Measurements from ENCODE around the gene PSMG3. TPM values are rescaled to one million over a fixed set of nuclear protein-coding genes. Genes with fewer than 3 reads are reported as not detected.

The PSMG3 gene
- total and polyA plus RNA-seq, 2 donors (not counting 3 experiments of a cell fraction or from before 2014, with no cell fraction given) = 25.5 to 49.7 TPM

DNA sequence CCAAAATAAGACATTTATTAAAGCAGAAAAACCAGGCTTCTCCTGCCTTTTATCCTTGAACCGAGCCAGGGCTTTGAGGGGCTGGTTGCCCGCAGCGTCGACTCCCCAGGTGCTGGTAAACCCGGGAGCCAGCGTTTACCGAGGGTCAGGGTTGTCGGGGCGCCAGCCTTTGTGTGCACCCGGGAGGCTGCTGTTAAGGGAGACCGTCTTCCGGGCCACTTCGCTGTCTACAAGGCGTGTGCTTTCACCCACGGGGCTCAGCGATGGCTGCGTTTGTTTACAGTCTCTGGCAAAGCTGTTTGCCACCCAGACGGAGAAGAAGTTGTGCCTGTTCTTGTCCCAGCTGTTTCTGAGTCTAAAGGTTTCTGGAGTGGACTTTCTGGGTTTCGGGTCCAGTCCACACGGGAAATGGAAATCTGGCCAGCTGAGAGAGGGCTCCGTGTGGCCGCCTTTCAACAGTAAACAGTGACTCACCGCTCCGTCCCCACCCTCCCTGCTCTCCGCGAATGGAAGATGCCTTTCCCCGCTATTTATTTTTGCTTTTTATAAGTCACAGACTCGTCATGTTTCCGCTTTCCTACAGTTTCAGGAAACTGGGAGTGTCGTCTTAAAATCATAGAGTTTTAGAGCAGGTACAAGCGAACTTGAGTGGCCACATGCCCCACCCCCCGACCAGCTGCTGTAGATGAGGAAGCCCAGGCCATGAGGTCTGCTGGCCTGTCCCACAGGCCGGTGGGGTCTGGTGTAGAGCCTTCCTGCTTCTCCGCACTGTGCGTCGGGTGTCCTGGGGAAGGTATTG lies 37.2 kb downstream of the PSMG3 start:
- intact Hi-C loops (cut with micrococcal nuclease) = loop anchor here (1.0 to 2.0 kb wide), 3 partner anchors 28 to 74 kb away; partner anchors contain the start of genes INTS1, MICALL2 and PSMG3
- Histone ChIP-seq H3K4me3 (replicated peaks in 1 of 3; ENCODE audit: insufficient read depth in 1 of 3, low read depth in 1 of 3, low read length in 3 of 3) (peak overlapping the region; percentile 5 to 70 (median 54)), H3K4me2 (ENCODE audit: insufficient read depth, low read length) (peak overlapping the region; percentile 65), H3K4me1 (ENCODE audit: control insufficient read depth, extremely low read depth, insufficient read depth, low read length) (peaks cover 48% of the 10 kb centered on the region), H3K36me3 (ENCODE audit: control insufficient read depth in 2 of 2, extremely low read depth in 1 of 2, insufficient read depth in 2 of 2, low read length in 2 of 2) (no peaks in the 10 kb centered on the region), H2AFZ (ENCODE audit: low read depth, low read length) (no peak overlapping the region), H3K27ac (ENCODE audit: insufficient read depth, low read depth, low read length) (peak overlapping the region; percentile 97), H4K20me1 (replicated peaks; ENCODE audit: control insufficient read depth, extremely low read depth, insufficient read depth, low read length) (no peaks in the 10 kb centered on the region), H3K27me3 (ENCODE audit: control insufficient read depth in 2 of 2, insufficient read depth in 2 of 2, low read length in 2 of 2) (peaks cover 0 to 1% of the 10 kb centered on the region in 2 experiments), H3K9ac (replicated peaks; ENCODE audit: extremely low read depth, insufficient read depth, low read length) (peak overlapping the region; percentile 89), H3K9me1 (replicated peaks; ENCODE audit: control insufficient read depth, extremely low read depth, insufficient read depth, low read length) (no peaks in the 10 kb centered on the region), H3K9me3 (replicated peaks; ENCODE audit: control insufficient read depth, insufficient read depth, low read length) (no peaks in the 10 kb centered on the region), H3K79me2 (ENCODE audit: control insufficient read depth, insufficient read depth, low read length) (peaks cover 36% of the 10 kb centered on the region)
- TSS peak; percentile 79 for BruUV-seq (replicated peaks)
- DNase-seq (ENCODE audit: low read depth, low spot score) = peak; percentile 97
- dilution Hi-C loops (cut with MboI; ENCODE audit: extremely low pct_ligation_motif_present, low sequenced_read_pairs) = no loop called here
- peak; percentile 99 for FAIRE-seq
- POLR2A ChIA-PET = no interaction called here
- CTCF ChIA-PET = interaction anchor here (1.0 to 1.1 kb wide), 2 partner anchors 18 to 26 kb away, joined by 3 read pairs; no protein-coding TSS in a partner anchor
- TF ChIP-seq, protein P1, sequence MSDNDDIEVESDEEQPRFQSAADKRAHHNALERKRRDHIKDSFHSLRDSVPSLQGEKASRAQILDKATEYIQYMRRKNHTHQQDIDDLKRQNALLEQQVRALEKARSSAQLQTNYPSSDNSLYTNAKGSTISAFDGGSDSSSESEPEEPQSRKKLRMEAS (IDR thresholded peaks at IDR 0.05; ENCODE audit: insufficient read depth, insufficient read length) = peak; percentile 2
- TF ChIP-seq FOS (IDR thresholded peaks at IDR 0.05; ENCODE audit: borderline replicate concordance, insufficient read depth, low read length) (peak; percentile 98), EZH2 (IDR thresholded peaks at IDR 0.05; ENCODE audit: borderline replicate concordance, low read depth, low read length, severe bottlenecking) (no peak), JUN (IDR thresholded peaks at IDR 0.05; ENCODE audit: borderline replicate concordance, insufficient read depth, insufficient read length, low read depth) (peak; percentile 87), GATA2 (IDR thresholded peaks at IDR 0.05; ENCODE audit: insufficient read depth, insufficient read length, low read depth, low read length) (no peak), MYC (IDR thresholded peaks at IDR 0.05; ENCODE audit: low read depth, low read length) (peak; percentile 74), POLR2A (IDR thresholded peaks at IDR 0.05; ENCODE audit: low read depth, low read length) (peak; percentile 50), POLR2AphosphoS5 (IDR thresholded peaks at IDR 0.05; ENCODE audit: insufficient read depth, low read depth, low read length) (peak; percentile 73)
- TF ChIP-seq, protein P2, sequence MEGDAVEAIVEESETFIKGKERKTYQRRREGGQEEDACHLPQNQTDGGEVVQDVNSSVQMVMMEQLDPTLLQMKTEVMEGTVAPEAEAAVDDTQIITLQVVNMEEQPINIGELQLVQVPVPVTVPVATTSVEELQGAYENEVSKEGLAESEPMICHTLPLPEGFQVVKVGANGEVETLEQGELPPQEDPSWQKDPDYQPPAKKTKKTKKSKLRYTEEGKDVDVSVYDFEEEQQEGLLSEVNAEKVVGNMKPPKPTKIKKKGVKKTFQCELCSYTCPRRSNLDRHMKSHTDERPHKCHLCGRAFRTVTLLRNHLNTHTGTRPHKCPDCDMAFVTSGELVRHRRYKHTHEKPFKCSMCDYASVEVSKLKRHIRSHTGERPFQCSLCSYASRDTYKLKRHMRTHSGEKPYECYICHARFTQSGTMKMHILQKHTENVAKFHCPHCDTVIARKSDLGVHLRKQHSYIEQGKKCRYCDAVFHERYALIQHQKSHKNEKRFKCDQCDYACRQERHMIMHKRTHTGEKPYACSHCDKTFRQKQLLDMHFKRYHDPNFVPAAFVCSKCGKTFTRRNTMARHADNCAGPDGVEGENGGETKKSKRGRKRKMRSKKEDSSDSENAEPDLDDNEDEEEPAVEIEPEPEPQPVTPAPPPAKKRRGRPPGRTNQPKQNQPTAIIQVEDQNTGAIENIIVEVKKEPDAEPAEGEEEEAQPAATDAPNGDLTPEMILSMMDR (IDR thresholded peaks at IDR 0.05; ENCODE audit: extremely low read depth in 1 of 2, insufficient read depth in 1 of 2, low read depth in 1 of 2, low read length in 2 of 2) = no peak
